Neural cell (in vitro differentiated cells): Measurements from ENCODE around the gene FYCO1.

ENCODE experiments used
- CTCF ChIP-seq: fragments of 450-650 bp; IDR thresholded peaks from 2 replicates; pipeline ENCODE4 v1.5.1; 2014; ENCODE audit warnings: antibody characterized with exemption, mild to moderate bottlenecking, moderate library complexity; ENCODE audit not compliant: poor library complexity, severe bottlenecking
- EP300 ChIP-seq: fragments of 450-650 bp; conservative IDR thresholded peaks from 2 replicates; pipeline ENCODE4 v1.6.1; 2014; ENCODE audit warnings: antibody characterized with exemption, mild to moderate bottlenecking, moderate library complexity; ENCODE audit not compliant: poor library complexity, severe bottlenecking
- EZH2 ChIP-seq: fragments of 200-600, 300-800 bp; shearing (Covaris generic), sonication (generic); IDR thresholded peaks from 2 replicates; pipeline ENCODE4 v1.6.1; 2014; ENCODE audit warnings: antibody characterized with exemption, low read length, borderline replicate concordance, mild to moderate bottlenecking; ENCODE audit not compliant: insufficient read depth, poor library complexity, severe bottlenecking
- POLR2AphosphoS5 ChIP-seq: IDR thresholded peaks from 2 replicates; pipeline ENCODE4 v1.6.1; 2012

- no peak for TF ChIP-seq CTCF
- TF ChIP-seq EP300 = no peak
- no peak for TF ChIP-seq EZH2
- no peak for TF ChIP-seq POLR2AphosphoS5
These were observed 67.7 kb downstream of the FYCO1 start for GRCh38 chr3:45927881-45928280.
